ENCODE measurements around the gene MORN4.

The MORN4 gene

DNA sequence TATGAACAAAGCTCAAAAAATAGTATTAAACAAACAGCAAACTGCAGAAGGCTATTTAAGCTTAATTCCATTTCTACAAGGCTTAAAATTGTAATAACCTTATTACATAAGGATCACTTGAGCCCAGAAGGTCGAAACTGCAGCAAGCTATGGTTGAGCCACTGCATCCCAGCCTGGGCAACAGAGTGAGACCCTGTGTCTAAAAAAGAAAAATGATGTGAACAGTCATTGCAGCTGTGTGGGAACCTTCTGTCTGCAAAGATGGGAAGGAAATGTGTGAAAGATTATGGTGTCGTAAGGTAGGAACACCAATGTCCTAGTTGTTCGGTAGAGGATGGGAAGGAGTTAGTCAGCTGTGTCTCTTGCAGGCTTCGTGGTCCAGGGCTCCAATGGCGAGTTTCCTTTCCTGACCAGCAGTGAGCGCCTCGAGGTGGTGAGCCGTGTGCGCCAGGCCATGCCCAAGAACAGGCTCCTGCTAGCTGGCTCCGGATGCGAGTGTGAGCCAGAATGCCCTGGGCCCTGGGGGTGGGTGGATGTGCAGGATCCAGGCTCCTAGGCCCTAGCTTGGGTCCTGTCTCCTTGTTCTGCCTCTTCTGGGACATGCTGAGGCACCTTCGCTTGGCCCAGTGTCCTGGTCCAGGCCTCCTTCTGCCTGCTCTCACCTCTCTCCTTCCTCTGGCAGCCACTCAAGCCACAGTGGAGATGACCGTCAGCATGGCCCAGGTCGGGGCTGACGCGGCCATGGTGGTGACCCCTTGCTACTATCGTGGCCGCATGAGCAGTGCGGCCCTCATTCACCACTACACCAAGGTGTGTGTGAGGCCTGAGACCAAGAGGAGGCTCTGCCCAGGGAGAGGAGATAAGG lies 34.7 kb downstream of the MORN4 start:
- Histone ChIP-seq H3K4me3 (ENCODE audit: low read depth, low read length) (no peak overlapping the region), H3K27ac (ENCODE audit: extremely low read depth, low read depth, low read length) (no peak overlapping the region), H3K9me3 (ENCODE audit: control insufficient read depth, insufficient read depth, low read depth, low read length) (no peaks in the 10 kb centered on the region), H3K36me3 (ENCODE audit: control insufficient read depth in 2 of 2, insufficient read depth in 1 of 2, low read length in 2 of 2) (no peaks in the 10 kb centered on the region), H3K4me1 (ENCODE audit: control insufficient read depth, insufficient read depth, low read length) (no peaks in the 10 kb centered on the region)
- ChIA-PET POLR2A (interaction anchor here (0.9 kb wide), 1 partner anchor 14 kb away, joined by 3 read pairs; the partner anchor contains the start of gene HOGA1), CTCF (interaction anchor here (1.0 to 1.2 kb wide), 2 partner anchors 14 to 26 kb away, joined by 3 read pairs; partner anchors contain the start of gene ANKRD2)
- TF ChIP-seq, protein P1, sequence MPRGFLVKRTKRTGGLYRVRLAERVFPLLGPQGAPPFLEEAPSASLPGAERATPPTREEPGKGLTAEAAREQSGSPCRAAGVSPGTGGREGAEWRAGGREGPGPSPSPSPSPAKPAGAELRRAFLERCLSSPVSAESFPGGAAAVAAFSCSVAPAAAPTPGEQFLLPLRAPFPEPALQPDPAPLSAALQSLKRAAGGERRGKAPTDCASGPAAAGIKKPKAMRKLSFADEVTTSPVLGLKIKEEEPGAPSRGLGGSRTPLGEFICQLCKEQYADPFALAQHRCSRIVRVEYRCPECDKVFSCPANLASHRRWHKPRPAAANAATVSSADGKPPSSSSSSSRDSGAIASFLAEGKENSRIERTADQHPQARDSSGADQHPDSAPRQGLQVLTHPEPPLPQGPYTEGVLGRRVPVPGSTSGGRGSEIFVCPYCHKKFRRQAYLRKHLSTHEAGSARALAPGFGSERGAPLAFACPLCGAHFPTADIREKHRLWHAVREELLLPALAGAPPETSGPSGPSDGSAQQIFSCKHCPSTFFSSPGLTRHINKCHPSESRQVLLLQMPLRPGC (tag by site-specific recombination; IDR thresholded peaks at IDR 0.05): no peak
- TF ChIP-seq ZNF121 (tag by site-specific recombination; IDR thresholded peaks at IDR 0.05) (peak; percentile 55), ZNF473 (tag by site-specific recombination; IDR thresholded peaks at IDR 0.05) (no peak)

DNA sequence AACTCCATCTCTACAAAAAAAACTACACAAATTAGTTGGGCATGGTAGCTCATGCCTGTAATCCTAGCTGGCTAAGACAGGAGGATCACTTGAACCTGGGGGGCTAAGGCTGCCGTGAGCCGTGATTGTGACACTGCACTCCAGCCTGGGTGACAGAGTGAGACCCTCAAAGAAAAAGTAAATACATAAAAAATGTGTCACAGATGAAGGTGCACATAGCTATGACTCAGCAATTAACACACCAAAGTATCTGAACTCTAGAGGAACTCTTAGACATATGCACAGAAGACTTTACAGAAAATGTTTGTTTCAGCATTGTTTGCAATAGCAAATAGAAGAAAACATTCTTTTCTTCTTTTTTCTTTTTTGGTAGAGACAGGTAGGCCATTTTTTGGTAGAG lies 35.5 kb downstream of the MORN4 start:
- ChIA-PET POLR2A (no interaction called here), CTCF (interaction anchor here (1.0 to 1.2 kb wide), 2 partner anchors 15 to 25 kb away, joined by 3 read pairs; partner anchors contain the start of gene ANKRD2)
- no peak overlapping the region for H3K4me3 ChIP-seq (ENCODE audit: low read depth, low read length)
- H3K27ac ChIP-seq (ENCODE audit: extremely low read depth, low read depth, low read length): no peak overlapping the region
- no peaks in the 10 kb centered on the region for H3K36me3 ChIP-seq (ENCODE audit: control insufficient read depth in 2 of 2, insufficient read depth in 1 of 2, low read length in 2 of 2)
- no peaks in the 10 kb centered on the region for H3K4me1 ChIP-seq (ENCODE audit: control insufficient read depth, insufficient read depth, low read length)
- TF ChIP-seq, protein P2, sequence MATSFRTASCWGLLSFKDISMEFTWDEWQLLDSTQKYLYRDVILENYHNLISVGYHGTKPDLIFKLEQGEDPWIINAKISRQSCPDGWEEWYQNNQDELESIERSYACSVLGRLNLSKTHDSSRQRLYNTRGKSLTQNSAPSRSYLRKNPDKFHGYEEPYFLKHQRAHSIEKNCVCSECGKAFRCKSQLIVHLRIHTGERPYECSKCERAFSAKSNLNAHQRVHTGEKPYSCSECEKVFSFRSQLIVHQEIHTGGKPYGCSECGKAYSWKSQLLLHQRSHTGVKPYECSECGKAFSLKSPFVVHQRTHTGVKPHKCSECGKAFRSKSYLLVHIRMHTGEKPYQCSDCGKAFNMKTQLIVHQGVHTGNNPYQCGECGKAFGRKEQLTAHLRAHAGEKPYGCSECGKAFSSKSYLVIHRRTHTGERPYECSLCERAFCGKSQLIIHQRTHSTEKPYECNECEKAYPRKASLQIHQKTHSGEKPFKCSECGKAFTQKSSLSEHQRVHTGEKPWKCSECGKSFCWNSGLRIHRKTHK (tag by site-specific recombination; IDR thresholded peaks at IDR 0.05): no peak
- no peak for TF ChIP-seq KLF9 (tag by site-specific recombination; IDR thresholded peaks at IDR 0.05; ENCODE audit: low read depth)
- no peak for TF ChIP-seq ZNF169 (tag by site-specific recombination; IDR thresholded peaks at IDR 0.05)
- no peak for TF ChIP-seq GLIS2 (tag by site-specific recombination; IDR thresholded peaks at IDR 0.05)
- TF ChIP-seq, protein P3, sequence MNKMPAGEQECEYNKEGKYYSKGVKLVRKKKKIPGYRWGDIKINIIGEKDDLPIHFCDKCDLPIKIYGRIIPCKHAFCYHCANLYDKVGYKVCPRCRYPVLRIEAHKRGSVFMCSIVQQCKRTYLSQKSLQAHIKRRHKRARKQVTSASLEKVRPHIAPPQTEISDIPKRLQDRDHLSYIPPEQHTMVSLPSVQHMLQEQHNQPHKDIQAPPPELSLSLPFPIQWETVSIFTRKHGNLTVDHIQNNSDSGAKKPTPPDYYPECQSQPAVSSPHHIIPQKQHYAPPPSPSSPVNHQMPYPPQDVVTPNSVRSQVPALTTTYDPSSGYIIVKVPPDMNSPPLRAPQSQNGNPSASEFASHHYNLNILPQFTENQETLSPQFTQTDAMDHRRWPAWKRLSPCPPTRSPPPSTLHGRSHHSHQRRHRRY (tag by site-specific recombination; IDR thresholded peaks at IDR 0.05): no peak
- TF ChIP-seq ZNF555 (tag by site-specific recombination; conservative IDR thresholded peaks at IDR 0.05): no peak
- TF ChIP-seq ZFP37 (tag by site-specific recombination; IDR thresholded peaks at IDR 0.05): no peak
- TF ChIP-seq ZNF664 (tag by site-specific recombination; IDR thresholded peaks at IDR 0.05): no peak
- TF ChIP-seq, protein P4, sequence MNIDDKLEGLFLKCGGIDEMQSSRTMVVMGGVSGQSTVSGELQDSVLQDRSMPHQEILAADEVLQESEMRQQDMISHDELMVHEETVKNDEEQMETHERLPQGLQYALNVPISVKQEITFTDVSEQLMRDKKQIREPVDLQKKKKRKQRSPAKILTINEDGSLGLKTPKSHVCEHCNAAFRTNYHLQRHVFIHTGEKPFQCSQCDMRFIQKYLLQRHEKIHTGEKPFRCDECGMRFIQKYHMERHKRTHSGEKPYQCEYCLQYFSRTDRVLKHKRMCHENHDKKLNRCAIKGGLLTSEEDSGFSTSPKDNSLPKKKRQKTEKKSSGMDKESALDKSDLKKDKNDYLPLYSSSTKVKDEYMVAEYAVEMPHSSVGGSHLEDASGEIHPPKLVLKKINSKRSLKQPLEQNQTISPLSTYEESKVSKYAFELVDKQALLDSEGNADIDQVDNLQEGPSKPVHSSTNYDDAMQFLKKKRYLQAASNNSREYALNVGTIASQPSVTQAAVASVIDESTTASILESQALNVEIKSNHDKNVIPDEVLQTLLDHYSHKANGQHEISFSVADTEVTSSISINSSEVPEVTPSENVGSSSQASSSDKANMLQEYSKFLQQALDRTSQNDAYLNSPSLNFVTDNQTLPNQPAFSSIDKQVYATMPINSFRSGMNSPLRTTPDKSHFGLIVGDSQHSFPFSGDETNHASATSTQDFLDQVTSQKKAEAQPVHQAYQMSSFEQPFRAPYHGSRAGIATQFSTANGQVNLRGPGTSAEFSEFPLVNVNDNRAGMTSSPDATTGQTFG (tag by site-specific recombination; IDR thresholded peaks at IDR 0.05; ENCODE audit: borderline replicate concordance): no peak
- TF ChIP-seq SP7 (tag by site-specific recombination; IDR thresholded peaks at IDR 0.05): no peak
- H3K9me3 ChIP-seq (ENCODE audit: control insufficient read depth, insufficient read depth, low read depth, low read length): no peaks in the 10 kb centered on the region
